Stimulated activated CD8-positive, alpha-beta memory T cell treated with anti-CD3 and anti-CD28 coated beads, Interleukin-7, amount 100 ng/mL, for 48 hours (primary cell): Measurements from ENCODE around the gene LCN2.
A peak's percentile ranks its signal among the peaks of the same experiment; 100 is the strongest.
"Not testable (repeated sequence)": the region's sequence is repeated elsewhere in the genome, so short reads cannot be mapped to it uniquely, and the experiment has no call there.

Source experiments
- DNase-seq, 2 donors: peaks; one replicate each; pipeline ENCODE4 v3.0.0-alpha.2; 2020; ENCODE audit warnings: low read depth in 1 of 2; ENCODE audit errors: extremely low read depth in 1 of 2

The LCN2 gene

DNA sequence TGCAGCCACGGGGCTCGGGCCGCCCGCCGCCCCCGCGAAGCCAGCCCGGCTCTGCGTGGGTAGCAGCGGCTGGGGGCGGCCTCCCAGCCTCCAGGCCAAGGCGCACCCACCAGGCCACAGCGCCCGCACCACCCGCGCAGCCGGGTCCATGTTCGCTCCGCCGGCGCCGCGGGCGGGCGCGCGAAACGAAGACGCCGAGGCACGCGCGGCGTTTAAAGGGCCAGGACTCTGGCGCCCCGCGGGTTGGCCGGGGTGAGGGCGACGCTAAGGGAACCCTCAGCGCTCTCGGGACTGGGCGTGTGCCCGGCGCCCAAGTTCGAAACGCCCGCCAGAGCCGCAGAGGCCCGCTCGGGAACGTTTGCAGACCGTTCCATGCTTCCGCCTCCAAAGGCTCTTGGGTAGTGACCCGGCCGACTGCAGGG lies 21.7 kb upstream of the LCN2 start, which contains the start of gene PTGES2:
TSS of gene PTGES2 (minus strand) at position 162 of the 422 bp plus-strand sequence. CDS start at position 150, 12 bp downstream.
- DNase-seq, result peak; percentile 58 to 59

DNA sequence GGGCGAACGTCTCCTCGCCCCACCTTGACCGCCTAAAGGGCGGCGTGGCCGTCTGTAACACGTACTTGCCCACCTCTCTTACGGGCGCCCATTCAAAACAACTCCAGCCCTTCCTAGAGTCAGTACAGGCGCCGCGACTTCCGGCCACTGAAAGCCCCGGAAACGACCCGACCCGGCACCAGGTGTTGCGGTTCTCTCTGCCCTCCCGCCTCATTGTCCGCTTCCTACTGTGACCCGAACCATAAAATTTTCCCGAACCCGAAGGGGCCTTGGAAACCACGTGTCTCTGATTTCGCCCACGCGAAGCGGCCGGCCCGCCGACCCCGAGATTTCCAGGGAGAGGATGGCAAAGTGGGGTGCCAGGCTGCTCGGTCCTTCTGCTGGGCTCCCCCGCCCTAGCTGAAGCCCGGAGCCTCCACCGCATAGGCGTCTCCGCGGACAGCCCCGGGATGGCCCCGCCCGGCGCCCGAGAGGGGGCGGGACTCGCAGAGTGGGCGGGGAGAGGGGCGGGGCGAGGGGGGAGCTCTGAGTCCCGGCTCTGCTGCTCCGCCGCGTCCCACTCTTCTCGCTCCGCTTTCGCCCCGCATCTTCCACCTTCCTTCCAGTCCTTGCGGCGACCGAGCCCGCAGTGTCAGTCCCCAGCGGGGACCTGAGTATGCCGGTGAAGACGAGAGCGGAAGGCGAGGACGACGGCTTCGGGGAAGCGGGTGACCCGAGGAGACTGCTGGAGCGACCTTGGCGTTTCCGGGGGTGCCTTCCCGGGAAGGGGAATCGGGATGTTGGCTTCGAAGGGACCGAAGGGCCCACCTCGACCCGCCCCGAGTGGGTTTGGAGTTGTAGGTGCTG lies 21.0 kb upstream of the LCN2 start:
- peak; percentile 63 to 71 for DNase-seq

DNA sequence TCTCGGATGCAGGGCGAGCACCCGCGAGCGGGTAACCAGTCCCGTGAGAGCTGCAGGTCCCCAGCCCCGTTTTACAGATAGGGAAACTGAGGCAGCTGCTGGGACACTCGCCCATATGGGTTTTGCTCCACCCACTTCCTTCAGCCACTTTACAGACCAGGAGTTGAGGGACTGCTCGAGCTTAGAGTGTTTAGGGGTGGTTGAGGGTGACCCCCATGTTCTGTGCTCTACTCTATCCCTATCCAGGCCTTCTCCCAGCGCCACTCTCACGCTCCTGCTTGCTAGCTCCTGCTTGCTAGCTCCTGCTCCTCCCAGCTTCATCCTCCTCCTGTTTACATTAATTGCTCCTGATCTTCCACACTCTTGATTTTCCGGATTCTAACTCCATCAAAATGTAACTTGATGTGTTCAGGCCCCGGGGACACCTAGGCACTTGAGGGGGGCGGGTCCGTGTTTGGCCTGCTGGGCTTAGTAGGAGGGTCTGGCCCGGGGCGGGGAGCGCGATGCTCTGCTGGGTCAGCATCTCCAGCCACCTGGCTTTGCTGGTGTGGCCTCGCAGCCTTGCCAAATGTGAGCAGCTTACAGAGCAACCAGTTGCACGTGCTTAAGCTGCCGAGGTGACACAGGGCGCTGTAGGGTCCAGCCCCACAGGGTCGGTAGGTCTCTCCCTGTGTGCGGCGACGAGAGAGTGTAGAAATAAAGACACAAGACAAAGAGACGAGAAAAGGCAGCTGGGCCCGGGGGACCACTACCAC lies 20.2 kb upstream of the LCN2 start:
- no peak for DNase-seq

DNA sequence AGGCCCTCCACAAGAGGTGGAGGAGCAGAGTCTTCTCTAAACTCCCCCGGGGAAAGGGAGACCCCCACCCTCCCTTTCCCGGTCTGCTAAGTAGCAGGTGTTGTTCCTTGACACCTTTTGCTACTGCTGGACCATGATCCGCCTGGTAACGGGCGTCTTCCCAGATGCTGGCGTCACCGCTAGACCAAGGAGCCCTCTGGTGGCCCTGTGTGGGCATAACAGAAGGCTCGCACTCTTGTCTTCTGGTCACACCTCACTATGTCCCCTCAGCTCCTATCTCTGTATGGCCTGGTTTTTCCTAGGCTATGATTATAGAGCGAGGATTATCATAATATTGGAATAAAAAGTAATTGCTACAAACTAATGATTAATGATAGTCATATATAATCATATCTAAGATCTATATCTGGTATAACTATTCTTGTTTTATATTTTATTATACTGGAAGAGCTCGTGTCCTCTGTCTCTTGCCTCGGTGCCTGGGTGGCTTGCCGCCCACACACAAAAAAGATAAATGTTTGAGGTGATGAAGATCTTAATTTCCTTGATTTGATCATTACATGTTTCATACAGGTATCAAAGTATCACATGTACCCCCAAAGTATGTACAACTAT lies 19.2 kb upstream of the LCN2 start:
- DNase-seq, result peak in 1 of 2 donors; percentile 37

DNA sequence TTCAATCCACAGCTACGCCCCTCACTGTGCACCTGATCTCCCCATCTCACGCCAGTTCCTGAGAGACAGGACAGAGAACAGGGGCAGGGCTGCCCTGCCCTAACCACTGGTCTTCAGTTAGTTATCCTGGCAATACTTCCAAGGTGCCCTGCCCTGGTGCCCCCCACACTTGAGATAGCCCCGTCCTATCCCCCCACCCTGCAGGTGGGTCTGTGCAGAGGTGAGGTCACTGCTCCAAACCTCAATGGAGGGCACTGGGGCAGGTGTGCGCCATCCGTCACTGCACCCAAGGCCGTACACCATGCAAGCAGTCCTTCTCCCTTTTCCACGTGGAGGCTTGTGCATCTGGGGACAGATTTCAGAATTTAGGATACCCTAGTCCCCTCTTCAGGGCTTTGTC lies 18.6 kb upstream of the LCN2 start:
- DNase-seq, result not testable (repeated sequence)

DNA sequence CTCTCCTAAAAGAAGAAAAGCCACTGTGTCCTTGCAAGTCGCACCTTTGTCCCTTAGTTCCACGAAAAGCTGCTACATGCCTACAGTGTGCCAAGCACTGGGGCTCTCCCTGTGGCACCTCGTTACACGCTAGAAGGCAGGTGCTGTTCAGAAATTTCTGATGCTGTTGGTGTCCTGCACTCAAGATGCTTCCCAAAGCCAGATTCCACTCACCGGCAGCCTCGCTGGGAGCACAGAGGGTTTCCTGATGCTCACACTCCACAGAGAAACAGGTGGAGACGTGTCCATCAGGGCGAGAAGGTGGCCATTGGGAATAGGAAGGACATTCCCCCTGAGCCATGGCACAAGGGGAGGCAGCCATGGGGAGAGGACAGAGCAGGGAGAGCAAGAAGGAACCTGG lies 17.9 kb upstream of the LCN2 start:
- DNase-seq, result not testable (repeated sequence)

DNA sequence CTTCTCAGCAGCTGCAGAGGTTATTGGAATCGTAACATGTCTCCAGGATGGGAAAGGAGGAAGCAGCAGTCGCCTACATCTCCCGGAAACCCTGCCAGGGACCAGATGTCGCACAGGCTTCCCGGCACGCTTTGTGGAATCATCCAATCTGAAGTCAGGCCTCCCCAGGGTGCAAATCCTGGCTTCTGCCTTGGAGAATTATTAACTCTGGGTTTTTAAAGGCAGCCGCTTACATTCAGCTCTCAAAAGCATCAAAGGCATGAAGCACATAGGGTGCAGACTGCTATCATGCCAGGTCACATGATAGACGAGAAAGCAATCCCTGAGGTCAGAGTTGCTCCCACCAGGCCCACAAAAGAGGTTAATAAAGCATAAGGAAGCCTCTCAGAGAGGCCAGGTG lies 17.1 kb upstream of the LCN2 start:
- DNase-seq, result not testable (repeated sequence)

DNA sequence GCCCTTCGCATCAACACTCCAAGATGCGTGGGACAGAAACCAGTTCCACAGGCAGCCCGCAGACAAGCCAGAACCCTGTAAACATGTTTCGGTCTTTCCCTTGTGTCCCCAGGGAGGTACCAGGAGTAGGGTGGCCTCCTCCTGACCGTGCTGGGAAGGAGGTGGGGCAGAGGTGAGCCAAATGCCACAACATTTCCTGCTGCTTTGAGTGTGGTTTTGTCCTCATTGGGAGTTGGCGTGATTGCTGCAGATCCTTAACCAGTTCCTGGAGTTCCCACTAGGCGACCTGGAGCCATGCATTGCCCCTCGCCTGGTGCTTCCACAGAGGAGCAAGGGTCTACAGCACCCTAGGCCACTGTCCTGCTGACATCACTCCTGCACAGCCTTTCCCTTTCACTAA lies 13.7 kb upstream of the LCN2 start:
- not testable (repeated sequence) for DNase-seq

DNA sequence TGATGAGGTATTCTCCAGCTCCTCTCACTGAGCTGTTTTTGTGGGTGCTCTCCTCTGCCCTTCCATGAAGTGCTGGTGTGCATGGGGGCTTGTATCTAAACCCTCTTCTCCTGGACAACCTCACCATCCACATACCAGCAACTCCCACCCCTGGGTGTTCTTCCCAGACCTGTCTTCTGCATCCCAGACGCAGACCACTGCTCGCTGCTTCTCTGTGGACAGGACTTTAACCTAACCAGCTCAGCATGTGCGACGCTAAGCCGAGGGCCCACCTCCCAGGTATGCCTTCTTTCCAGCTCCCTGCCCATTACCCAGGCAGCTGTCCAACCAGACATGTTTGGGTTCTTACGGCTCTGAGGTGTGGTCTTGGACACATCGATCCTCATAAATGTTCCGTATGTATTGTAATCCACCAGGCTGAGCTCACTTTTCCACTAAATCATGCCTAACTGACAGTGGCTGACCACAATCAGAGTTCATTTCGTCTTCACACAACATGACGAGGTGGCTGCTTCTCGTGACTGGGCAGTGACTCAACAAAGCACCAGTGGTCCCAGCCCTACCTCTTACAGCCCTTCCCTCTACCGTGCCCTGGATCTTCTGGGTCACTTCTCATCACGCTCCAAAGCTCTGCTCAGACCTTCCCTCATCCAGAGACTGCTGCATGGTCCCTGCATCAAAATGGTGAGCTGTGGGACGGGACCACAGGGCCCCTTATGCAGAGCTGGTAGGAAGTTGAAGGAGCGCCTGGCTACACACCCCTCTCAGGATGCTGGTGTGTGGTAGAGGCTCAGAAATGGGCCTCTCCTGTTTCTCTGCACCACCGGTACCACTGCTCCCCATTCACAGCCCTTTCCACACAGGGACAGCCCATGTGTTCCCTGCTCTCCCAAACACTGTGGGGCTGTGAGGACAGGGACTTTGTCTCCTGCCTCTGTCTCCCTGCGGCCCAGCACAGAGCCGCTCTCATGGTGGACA lies 12.1 kb upstream of the LCN2 start:
- no peak for DNase-seq

DNA sequence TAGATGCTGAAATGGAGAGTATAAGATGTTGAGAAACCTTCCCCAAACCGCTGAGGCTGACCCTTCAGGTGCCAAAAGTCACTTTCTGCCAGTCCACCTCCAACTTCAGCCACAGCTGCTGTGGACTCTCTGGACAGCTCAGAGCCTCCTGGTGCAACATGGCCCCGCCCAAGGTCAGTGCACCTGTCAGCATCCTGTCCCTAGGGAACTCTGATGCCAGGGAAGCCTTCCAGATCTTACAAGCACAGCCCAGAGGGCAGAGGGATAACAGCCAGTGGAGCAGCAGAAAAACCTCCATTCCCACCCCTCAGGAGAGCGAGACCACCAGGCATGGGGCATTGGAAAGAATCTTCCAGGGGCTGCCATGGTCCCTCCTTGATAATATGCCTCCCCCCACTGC lies 11.3 kb upstream of the LCN2 start:
- no peak for DNase-seq

DNA sequence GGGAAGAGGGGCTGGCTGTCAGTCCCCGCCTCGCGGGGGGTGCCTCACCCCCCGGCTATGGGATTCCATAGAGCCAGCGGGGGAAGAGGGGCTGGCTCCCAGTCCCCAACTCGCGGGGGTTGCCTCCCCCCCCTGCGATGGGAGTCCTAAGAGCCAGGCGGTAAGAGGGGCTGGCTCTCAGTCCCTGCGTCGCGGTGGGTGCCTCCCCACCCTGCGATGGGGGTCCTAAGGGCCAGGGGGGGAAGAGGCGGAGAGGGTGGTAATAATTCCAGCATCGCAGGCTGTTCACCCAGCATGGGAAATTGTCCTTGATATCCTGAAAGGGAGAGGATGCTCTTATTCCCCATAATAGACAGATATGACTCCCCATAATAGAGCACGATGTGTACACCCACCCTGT lies 9.6 kb upstream of the LCN2 start:
- no peak for DNase-seq

DNA sequence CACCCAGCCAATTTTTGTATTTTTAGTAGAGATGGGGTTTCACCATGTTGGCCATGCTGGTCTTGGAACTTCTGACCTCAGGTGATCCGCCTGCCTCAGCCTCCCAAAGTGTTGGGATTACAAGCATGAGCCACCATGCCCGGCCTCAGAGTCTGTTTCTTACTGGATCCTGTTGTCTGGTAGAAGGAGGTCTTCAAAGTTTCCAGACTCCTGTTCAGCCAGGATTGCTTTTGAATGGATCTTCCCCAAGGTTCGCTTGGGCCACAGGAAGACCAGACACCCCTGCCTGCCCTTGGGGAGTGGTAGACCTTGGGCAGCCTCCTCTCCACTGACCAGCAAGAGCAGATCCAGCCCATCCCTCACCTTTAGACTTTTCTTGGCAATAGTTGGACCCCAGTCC lies 7.6 kb upstream of the LCN2 start:
- DNase-seq, result no peak

DNA sequence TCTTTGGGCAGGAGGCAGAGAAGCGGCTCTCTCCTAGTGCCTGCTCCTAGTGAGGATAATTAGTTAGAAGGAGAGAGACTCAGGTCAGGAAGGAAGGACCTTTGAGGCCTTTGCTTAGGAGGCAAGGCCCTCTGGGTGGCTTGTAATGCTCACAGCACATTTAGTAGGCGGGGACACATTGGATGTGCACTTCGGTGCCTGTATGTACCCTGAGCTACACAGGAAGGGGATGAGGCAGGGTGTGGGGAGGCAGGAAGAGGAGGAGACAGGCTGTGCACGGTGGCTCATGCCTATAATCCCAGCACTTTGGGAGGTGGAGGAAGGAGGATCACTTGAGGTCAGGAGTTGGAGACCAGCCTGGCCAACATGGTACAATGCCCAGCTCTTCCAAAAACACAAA lies 7.2 kb upstream of the LCN2 start:
- DNase-seq, result no peak

DNA sequence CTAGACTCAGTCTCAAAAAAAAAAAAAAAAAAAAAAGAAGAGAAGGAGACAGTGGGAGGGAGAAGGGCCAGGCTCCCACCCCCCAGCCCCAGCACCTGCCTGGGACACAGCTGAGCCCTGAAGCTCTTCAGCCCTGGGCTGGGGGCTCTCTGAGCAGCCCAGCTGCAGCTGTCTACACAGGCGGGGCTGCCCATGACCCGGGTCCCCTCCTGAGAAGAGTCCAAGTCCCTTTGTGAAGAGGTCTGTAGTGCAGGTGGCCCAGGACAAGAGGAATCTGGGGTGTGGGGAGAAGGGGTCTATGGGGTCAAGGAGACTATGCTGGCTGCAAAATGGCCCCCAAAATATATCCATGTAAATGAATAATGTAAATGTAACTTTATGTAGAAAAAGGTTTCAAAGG lies 6.7 kb upstream of the LCN2 start:
- no peak for DNase-seq

DNA sequence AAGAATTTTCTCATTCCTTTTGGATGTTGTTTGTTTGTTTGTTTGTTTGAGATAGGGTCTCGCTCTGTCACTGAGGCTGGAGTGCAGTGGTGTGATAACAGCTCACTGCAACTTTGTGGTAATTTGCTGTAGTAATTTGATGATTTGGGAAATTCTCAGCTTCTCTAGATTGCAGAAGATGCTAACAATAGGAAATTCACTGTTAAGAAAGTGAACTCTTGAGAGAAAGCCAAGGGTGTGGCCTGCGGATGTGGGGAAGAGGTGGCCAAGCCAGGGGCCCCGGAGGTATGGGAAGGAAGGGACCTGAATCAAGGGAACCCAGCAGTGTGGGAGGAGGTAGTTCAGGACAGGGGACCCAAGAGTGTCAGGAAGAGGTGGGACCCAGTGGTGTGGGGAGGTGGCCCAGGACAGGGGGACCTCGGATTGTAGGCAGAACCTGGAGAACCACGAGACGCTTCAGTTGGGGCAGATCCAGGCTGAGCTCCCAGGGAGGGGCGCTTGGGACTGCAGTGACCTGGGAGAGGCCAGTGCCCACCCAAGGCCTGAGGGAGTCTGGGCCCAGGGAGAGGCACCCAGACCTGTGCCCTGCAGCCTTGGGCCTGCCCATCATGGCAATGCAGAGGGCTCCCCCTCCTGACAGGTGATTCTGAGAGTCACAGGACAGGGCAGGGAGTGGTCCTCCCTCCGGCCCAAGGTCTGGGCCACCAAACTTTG lies 5.6 kb upstream of the LCN2 start:
- no peak for DNase-seq

DNA sequence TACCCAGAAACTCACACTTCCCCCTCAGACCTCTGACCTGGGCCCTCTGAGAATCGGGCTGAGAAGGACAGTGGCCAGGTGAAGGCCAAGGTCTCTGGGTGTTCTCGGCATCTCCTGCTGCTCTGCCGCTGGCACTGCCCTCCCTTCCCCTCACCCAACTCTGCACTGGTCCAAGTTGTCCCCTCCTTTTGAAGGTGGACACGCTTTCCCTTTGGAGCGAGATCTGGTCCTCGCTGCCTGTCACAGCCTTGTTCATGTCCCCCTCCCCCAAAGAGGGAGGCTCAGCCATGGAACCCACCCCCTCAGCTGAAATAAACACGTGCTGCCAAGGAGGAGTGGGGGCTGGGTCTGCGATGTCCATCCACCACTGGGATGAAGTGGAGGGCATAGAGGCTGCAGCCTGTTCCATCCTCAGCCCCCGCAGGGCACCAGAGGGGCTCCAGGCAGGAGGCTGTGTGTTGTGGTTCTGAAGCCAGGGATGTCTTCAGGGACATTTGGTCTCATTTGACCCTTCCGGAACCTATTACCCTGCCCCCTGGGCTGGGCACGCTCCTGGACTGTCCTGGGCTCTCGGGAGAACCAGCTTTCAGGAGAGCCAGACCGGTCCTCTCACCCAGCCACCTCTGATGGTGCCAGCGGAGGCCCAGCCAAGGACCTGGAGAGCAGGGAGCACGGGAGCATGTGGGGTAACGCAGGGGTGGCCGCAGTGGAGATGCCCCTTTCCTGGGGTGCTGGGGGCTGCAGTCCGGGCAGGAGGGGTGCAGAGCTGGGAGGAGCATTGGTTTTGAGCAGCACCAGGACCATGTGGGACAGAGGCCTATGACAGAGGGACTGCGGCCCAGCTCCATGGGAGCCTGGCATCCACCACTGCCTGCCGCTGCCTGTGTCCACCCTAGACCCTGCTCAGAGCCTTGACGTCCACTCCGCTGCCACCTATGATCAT lies 4.7 kb upstream of the LCN2 start:
- no peak for DNase-seq

DNA sequence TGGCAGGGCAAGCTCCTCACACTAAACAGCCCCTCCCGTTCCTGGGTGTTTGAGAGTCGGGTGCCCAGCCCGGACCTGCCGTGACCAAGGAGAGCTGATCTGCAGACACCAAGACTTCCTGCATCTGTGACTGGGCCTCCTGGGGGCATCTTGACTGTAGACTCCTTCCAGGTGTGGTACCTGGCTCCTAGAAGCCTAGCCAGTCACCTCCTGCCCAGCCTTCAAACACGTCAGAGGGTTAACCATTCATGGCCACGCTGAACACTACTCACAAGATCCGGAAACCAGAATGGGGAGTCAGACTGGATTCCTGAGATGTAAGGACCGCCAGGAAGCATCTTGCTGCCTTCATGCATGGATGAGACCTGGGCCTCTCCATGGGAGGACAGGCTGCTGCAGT lies 3.7 kb upstream of the LCN2 start:
- DNase-seq, result no peak

DNA sequence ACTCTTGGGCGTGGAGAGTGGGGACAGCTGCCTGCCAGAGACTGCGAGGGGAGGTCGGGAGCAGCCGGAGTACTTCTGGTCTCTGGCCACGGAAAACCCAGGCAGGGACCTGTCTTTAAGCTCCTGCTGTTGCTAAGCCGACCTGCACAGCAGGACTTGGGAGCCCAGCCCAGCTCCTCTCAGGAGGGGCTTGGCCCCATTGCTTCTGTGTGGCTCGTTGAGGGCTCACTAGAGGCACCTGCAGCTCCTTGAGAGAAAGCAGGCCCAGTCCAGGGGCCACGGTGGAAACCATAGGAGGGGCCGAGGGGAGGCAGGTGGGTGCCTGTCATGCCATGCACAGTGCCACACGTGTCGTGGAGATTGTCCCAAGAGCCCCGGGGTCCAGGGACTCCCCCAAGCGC lies 3.3 kb upstream of the LCN2 start:
- DNase-seq, result no peak
